HEK293 (cell line): ENCODE results near the gene GJB4.

Source experiments
- BCL11A ChIP-seq: fragments of 450-650 bp; formaldehyde crosslinking; IDR thresholded peaks from 2 replicates; pipeline ENCODE4 v1.5.1; 2016; ENCODE audit warnings: low read depth, missing biosample characterization, missing genetic modification characterization
- EGR2 ChIP-seq: fragments of 450-650 bp; formaldehyde crosslinking; IDR thresholded peaks from 2 replicates; pipeline ENCODE4 v1.5.1; 2016; ENCODE audit warnings: low read depth, missing biosample characterization, missing genetic modification characterization
- ZBTB21 ChIP-seq: fragments of 450-650 bp; formaldehyde crosslinking; IDR thresholded peaks from 2 replicates; pipeline ENCODE4 v1.5.1; 2017; ENCODE audit warnings: missing biosample characterization, missing genetic modification characterization
- ZEB2 ChIP-seq: fragments of 450-650 bp; formaldehyde crosslinking; IDR thresholded peaks from 2 replicates; pipeline ENCODE4 v1.5.1; 2016; ENCODE audit warnings: missing biosample characterization, missing genetic modification characterization
- ZNF324 ChIP-seq: fragments of 450-650 bp; formaldehyde crosslinking; IDR thresholded peaks from 2 replicates; pipeline ENCODE4 v1.5.1; 2016; ENCODE audit warnings: missing biosample characterization, missing genetic modification characterization
- ZNF501 ChIP-seq: fragments of 450-650 bp; formaldehyde crosslinking; IDR thresholded peaks from 2 replicates; pipeline ENCODE4 v1.5.1; 2016; ENCODE audit warnings: missing biosample characterization, missing genetic modification characterization
- ZNF624 ChIP-seq: fragments of 450-650 bp; formaldehyde crosslinking; IDR thresholded peaks from 2 replicates; pipeline ENCODE4 v1.5.1; 2017; ENCODE audit warnings: missing biosample characterization, missing genetic modification characterization
- ZNF768 ChIP-seq: fragments of 450-650 bp; formaldehyde crosslinking; IDR thresholded peaks from 2 replicates; pipeline ENCODE4 v1.5.1; 2018; ENCODE audit warnings: missing biosample characterization, mild to moderate bottlenecking, missing genetic modification characterization
- TF ChIP-seq, protein P1 (sequence below): fragments of 450-650 bp; formaldehyde crosslinking; IDR thresholded peaks from 2 replicates; pipeline ENCODE4 v1.5.1; 2016; ENCODE audit warnings: missing biosample characterization, missing genetic modification characterization
- TF ChIP-seq, protein P2 (sequence below): fragments of 450-650 bp; IDR thresholded peaks from 2 replicates; pipeline ENCODE4 v1.5.1; 2018; ENCODE audit warnings: missing biosample characterization, missing genetic modification characterization

DNA sequence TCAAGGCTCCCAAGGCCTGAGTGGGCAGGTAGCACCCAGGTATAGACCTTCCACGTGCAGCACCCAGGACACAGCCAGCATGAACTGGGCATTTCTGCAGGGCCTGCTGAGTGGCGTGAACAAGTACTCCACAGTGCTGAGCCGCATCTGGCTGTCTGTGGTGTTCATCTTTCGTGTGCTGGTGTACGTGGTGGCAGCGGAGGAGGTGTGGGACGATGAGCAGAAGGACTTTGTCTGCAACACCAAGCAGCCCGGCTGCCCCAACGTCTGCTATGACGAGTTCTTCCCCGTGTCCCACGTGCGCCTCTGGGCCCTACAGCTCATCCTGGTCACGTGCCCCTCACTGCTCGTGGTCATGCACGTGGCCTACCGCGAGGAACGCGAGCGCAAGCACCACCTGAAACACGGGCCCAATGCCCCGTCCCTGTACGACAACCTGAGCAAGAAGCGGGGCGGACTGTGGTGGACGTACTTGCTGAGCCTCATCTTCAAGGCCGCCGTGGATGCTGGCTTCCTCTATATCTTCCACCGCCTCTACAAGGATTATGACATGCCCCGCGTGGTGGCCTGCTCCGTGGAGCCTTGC, 1.7 kb downstream of the GJB4 start:
- TF ChIP-seq ZEB2 (tag by site-specific recombination) (no peak), ZNF624 (no peak), BCL11A (no peak), EGR2 (tag by site-specific recombination) (no peak), ZNF324 (tag by site-specific recombination) (no peak), ZNF768 (tag by site-specific recombination) (no peak), ZBTB21 (tag by site-specific recombination) (no peak), ZNF501 (tag by site-specific recombination) (no peak)
- TF ChIP-seq, protein P1, sequence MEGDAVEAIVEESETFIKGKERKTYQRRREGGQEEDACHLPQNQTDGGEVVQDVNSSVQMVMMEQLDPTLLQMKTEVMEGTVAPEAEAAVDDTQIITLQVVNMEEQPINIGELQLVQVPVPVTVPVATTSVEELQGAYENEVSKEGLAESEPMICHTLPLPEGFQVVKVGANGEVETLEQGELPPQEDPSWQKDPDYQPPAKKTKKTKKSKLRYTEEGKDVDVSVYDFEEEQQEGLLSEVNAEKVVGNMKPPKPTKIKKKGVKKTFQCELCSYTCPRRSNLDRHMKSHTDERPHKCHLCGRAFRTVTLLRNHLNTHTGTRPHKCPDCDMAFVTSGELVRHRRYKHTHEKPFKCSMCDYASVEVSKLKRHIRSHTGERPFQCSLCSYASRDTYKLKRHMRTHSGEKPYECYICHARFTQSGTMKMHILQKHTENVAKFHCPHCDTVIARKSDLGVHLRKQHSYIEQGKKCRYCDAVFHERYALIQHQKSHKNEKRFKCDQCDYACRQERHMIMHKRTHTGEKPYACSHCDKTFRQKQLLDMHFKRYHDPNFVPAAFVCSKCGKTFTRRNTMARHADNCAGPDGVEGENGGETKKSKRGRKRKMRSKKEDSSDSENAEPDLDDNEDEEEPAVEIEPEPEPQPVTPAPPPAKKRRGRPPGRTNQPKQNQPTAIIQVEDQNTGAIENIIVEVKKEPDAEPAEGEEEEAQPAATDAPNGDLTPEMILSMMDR (tag by site-specific recombination), result no peak
- TF ChIP-seq, protein P2, sequence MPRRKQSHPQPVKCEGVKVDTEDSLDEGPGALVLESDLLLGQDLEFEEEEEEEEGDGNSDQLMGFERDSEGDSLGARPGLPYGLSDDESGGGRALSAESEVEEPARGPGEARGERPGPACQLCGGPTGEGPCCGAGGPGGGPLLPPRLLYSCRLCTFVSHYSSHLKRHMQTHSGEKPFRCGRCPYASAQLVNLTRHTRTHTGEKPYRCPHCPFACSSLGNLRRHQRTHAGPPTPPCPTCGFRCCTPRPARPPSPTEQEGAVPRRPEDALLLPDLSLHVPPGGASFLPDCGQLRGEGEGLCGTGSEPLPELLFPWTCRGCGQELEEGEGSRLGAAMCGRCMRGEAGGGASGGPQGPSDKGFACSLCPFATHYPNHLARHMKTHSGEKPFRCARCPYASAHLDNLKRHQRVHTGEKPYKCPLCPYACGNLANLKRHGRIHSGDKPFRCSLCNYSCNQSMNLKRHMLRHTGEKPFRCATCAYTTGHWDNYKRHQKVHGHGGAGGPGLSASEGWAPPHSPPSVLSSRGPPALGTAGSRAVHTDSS (tag by site-specific recombination), result no peak
